Stimulated activated CD8-positive, alpha-beta memory T cell treated with anti-CD3 and anti-CD28 coated beads, Interleukin-7, amount 100 ng/mL, for 4 hours (primary cell): ENCODE data around the gene BMAL2.

ENCODE experiments used
- DNase-seq, 2 donors: peaks; one replicate each; pipeline ENCODE4 v3.0.0-alpha.2; 2020; ENCODE audit warnings: low read depth in 2 of 2

The BMAL2 gene

DNA sequence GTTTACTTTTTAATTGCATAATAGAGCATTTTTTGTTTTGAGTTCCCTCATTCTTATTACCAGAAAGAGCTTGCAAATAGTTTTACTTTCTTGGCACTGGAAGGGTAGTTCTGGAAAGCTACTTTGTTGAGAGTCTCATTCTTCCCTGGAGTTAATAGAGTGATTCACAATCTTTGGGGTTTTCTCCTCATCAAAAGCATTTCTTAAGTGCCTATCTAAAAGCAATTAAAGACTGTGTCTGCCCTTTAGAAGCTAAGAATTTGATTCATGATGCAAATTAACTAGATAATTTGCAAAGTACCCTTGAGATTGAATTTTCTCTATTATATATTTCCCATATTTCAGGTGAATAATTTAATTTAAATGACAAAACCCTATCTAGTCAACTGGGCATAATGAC is 8.1 kb upstream of the BMAL2 start:
- no peak for DNase-seq

GRCh38 chr12:27330846-27331245 is 1.8 kb upstream of the BMAL2 start:
- no peak for DNase-seq

- DNase-seq = no peak
Measured at GRCh38 chr12:27331291-27331926, 1.2 kb upstream of the BMAL2 start.

DNA sequence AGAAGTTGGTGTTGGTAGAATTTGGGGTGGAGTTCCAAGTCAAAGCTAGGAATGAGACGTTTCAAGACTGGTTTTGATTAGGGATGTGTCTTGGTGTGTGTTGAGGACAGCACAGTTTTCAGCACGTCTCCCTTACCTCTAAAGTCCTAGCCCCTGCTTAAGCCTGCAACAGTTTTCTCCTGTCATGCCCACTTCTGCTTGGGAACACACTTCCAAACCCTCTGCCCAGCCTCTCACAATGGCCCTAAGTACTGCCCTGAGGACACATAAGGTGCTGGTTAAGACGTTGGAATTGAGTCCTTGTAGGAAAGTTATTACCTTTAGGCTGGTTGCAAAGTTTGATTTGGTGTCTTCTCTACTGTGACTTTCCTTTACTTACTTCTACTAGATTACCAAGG is 710 bp upstream of the BMAL2 start:
- DNase-seq = no peak

DNA sequence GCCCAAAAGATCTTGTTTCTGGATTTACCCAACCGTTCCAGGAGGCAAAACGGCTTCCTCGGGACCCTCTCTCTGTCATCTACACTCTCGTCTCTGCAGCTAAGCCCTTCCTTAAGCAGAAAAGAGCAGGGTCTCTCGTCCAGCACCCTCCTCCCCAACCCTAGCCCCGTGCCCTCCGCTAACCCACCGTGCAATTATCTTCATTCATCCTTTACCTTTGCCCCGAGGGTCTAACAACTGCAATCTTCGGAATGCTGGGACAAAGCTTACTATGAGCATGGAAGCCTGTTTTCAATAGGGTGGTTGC is 276 bp upstream of the BMAL2 start:
- DNase-seq = no peak

- DNase-seq = peak in 1 of 2 donors; percentile 17
Measured at GRCh38 chr12:27333403-27334009, 870 bp downstream of the BMAL2 start.

DNA sequence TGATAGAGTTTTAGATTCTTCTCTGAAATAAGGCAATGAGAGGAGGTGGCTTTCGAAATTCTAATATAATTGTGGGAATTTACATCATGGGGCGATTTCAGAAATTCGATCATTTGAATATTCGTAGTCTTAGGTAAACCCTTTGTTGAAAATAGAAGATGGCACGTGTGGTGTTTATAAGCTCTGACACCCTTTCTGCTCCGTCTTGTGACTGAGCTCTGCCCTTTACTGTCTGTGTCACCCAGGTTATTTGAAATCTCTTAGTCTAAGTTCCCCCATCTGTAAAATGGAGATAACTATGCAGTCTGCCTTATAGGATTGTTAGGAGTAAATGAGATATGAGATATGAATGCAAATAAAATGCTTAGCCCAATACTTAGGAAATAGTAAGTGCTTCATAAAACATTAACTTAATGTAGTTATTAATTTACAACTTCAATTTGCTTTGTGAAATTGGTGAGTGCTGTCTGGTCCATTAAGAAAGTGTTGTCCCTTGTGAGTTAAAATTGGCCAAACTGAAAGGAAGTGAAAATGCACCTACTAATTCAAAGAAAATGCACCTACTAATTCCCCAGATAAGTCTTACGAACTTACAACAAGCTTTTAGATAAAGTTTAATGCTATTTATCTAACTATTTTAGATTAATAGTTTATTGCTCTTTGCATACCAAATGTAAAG is 1.5 kb downstream of the BMAL2 start:
- no peak for DNase-seq

DNA sequence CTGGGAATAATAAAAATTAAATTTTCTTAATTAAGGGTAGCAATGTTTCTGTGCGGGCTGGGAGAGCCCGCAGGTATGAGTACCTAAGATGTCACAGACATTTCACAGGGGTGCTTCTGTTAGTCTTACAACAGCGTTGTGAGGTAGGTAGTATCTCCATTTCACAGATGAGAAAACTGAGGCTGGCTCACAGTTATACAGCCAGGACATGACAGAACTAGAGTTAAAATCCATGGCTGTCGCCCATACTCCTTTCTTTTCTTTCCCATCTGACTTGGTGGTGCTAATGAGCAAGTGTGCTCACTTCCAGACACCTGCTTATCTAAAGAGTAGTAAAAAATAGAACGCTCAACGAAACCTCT is 2.1 kb downstream of the BMAL2 start:
- DNase-seq = no peak

GRCh38 chr12:27335364-27336281 is 3.0 kb downstream of the BMAL2 start:
- DNase-seq = no peak

- no peak for DNase-seq
Measured at GRCh38 chr12:27336282-27336653, 3.6 kb downstream of the BMAL2 start.

GRCh38 chr12:27337376-27337775 is 4.7 kb downstream of the BMAL2 start:
- DNase-seq = no peak

- no peak for DNase-seq
Measured at GRCh38 chr12:27338473-27338872, 5.8 kb downstream of the BMAL2 start.

GRCh38 chr12:27340971-27341370 is 8.3 kb downstream of the BMAL2 start:
- no peak for DNase-seq

DNA sequence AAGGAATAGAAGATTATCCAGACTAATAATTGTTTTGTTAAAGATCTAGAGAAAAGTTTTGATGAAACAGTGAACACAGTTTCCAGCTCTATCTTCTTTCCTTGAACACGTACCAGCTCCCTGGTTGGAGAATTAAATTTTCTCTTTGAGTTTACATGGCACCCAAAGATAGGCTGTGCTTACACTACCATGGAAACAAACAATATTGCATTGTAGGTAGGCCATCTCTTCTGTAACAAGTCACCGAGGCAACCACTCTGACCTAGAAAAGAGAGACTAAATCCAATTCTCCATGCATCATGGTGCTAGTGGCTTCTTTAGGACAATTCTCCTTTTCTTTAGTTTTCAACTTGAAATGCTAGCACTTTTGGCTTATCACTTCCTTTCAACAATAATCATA is 9.9 kb downstream of the BMAL2 start:
- DNase-seq = no peak

- no peak for DNase-seq
Measured at GRCh38 chr12:27343255-27344000, 10.8 kb downstream of the BMAL2 start.

GRCh38 chr12:27344246-27344645 is 11.6 kb downstream of the BMAL2 start:
- no peak for DNase-seq

- no peak for DNase-seq
Measured at GRCh38 chr12:27344760-27345159, 12.1 kb downstream of the BMAL2 start.

GRCh38 chr12:27345376-27345775 is 12.7 kb downstream of the BMAL2 start:
- no peak for DNase-seq

GRCh38 chr12:27347779-27348178 is 15.1 kb downstream of the BMAL2 start:
- no peak for DNase-seq

- no peak for DNase-seq
Measured at GRCh38 chr12:27351476-27351875, 18.8 kb downstream of the BMAL2 start.

DNA sequence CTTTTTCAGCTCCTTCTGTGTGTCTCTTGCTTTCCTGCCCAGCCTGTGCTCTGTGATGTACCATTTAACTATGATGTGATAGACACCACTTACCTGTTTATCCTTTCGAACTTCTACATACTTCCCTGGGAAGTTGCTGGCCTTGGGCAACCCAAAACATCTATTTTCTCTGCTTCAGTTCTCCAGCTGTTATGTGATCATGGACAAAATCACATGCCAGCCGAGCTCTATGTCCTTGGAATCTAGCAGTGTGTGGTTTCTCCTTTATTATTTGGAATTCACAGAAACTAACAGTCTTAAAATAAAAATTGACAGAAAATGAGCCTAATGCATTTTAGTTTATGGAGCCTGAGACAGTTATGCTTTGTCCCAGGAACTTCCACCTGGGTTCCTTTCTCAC is 22.9 kb downstream of the BMAL2 start:
- DNase-seq = no peak

GRCh38 chr12:27355979-27356378 is 23.3 kb downstream of the BMAL2 start:
- no peak for DNase-seq
